Measurements from ENCODE around the gene C1QA.

DNA sequence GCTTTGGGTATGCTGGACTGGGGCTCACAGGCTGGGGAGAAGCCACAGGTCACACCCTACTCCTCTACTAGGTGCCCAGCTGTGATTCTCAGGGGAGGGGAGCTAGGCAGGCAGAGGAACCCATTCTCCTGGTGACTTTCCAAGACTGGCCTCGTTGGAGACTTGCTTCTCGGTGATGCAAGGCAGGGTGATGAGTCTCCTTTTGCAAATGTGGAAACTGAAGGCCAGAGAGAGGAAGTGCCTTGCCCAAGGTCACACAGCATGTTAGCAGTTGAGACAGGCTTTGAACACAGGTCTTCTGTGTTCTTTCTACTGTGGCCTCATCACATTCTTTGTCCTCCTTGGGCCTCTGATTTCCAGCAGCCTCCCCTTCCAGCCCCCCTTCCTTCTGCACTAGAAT, 20.5 kb upstream of the C1QA start:
- TF ChIP-seq, protein P1, sequence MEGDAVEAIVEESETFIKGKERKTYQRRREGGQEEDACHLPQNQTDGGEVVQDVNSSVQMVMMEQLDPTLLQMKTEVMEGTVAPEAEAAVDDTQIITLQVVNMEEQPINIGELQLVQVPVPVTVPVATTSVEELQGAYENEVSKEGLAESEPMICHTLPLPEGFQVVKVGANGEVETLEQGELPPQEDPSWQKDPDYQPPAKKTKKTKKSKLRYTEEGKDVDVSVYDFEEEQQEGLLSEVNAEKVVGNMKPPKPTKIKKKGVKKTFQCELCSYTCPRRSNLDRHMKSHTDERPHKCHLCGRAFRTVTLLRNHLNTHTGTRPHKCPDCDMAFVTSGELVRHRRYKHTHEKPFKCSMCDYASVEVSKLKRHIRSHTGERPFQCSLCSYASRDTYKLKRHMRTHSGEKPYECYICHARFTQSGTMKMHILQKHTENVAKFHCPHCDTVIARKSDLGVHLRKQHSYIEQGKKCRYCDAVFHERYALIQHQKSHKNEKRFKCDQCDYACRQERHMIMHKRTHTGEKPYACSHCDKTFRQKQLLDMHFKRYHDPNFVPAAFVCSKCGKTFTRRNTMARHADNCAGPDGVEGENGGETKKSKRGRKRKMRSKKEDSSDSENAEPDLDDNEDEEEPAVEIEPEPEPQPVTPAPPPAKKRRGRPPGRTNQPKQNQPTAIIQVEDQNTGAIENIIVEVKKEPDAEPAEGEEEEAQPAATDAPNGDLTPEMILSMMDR (optimal IDR thresholded peaks at IDR 0.05 in 1 of 3, IDR thresholded peaks at IDR 0.05 in 1 of 3, conservative IDR thresholded peaks at IDR 0.05 in 1 of 3; ENCODE audit: extremely low read depth in 1 of 3, insufficient read depth in 2 of 3, low read length in 3 of 3): no peak
- no peak for TF ChIP-seq EZH2 (IDR thresholded peaks at IDR 0.05; ENCODE audit: low read length)

All from keratinocyte (primary cell).